Smooth muscle cell (in vitro differentiated cells): Measurements from ENCODE around the gene TNF. TPM values are rescaled to one million over a fixed set of nuclear protein-coding genes. Genes with fewer than 3 reads are reported as not detected.

ENCODE experiments used
- DNase-seq: peaks from one replicate; lab custom pipeline; 2025; ENCODE audit not compliant: unreplicated experiment; lab: John Stamatoyannopoulos, UW
- H2AFZ ChIP-seq: fragments of 200-600 bp; sonication (generic); 2 replicates; pipeline ENCODE4 v1.6.0; 2016; ENCODE audit warnings: antibody characterized with exemption, low read depth, mild to moderate bottlenecking
- H3F3A ChIP-seq: fragments of 200-600 bp; sonication (generic); 2 replicates; pipeline ENCODE4 v1.6.0; 2017; ENCODE audit warnings: antibody characterized with exemption, low read depth
- H3K27ac ChIP-seq: fragments of 200-600 bp; sonication (generic); 2 replicates; pipeline ENCODE4 v1.5.1; 2016; ENCODE audit warnings: low read depth, mild to moderate bottlenecking
- H3K27me3 ChIP-seq: fragments of 200-600 bp; sonication (generic); 2 replicates; pipeline ENCODE4 v1.6.1; 2016; ENCODE audit warnings: low read depth, mild to moderate bottlenecking
- H3K36me3 ChIP-seq: fragments of 200-600 bp; sonication (generic); 2 replicates; pipeline ENCODE4 v1.5.1; 2016; ENCODE audit warnings: low read depth
- H3K4me1 ChIP-seq: fragments of 200-600 bp; sonication (generic); 2 replicates; pipeline ENCODE4 v1.5.1; 2016; ENCODE audit warnings: low read depth
- H3K4me2 ChIP-seq: fragments of 200-600 bp; sonication (generic); 2 replicates; pipeline ENCODE4 v1.6.0; 2016; ENCODE audit warnings: mild to moderate bottlenecking
- H3K4me3 ChIP-seq: fragments of 200-600 bp; sonication (generic); 2 replicates; pipeline ENCODE4 v1.5.1; 2016; ENCODE audit warnings: mild to moderate bottlenecking
- H3K79me2 ChIP-seq: fragments of 200-600 bp; sonication (generic); 2 replicates; pipeline ENCODE4 v1.6.0; 2016; ENCODE audit warnings: low read depth, mild to moderate bottlenecking
- H3K9ac ChIP-seq: fragments of 200-600 bp; sonication (generic); 2 replicates; pipeline ENCODE4 v1.6.0; 2016; ENCODE audit warnings: low read depth
- H3K9me3 ChIP-seq: fragments of 200-600 bp; sonication (generic); replicated peaks from 2 replicates; pipeline ENCODE4 v1.5.1; 2016; ENCODE audit warnings: low read depth
- H4K20me1 ChIP-seq: fragments of 200-600 bp; sonication (generic); 2 replicates; pipeline ENCODE4 v1.6.0; 2016; ENCODE audit warnings: low read depth
- WGBS: methylation state at CpG from one replicate; pipeline ENCODE4 v1.1.7; 2016; ENCODE audit warnings: low lambda C conversion rate; 5-methylcytosine and 5-hydroxymethylcytosine counted together
- polyA plus RNA-seq: library from polyadenylated mRNA; unstranded; fragments of >200 nt; fragmentation: Nextera tagmentation; extraction: Ambion mirVana; gene quantifications from 2 replicates; pipeline ENCODE4 v1.2.1, GENCODE V29; 2016
- total RNA-seq: library from RNA; depleted of rRNA; stranded (reverse); fragments of >200 nt; gene quantifications from 2 replicates; pipeline ENCODE4 v1.2.3, GENCODE V29; 2014
- TF ChIP-seq, protein P1 (sequence below): fragments of 200-600 bp; sonication (generic); IDR thresholded peaks from 2 replicates; pipeline ENCODE4 v1.5.1; 2017; ENCODE audit warnings: borderline replicate concordance, mild to moderate bottlenecking, antibody characterized with exemption; ENCODE audit not compliant: insufficient read depth, poor library complexity, severe bottlenecking

The TNF gene
- total and polyA plus RNA-seq, 2 experiments from 2014 or later = 0.94 to 1.5 TPM

DNA sequence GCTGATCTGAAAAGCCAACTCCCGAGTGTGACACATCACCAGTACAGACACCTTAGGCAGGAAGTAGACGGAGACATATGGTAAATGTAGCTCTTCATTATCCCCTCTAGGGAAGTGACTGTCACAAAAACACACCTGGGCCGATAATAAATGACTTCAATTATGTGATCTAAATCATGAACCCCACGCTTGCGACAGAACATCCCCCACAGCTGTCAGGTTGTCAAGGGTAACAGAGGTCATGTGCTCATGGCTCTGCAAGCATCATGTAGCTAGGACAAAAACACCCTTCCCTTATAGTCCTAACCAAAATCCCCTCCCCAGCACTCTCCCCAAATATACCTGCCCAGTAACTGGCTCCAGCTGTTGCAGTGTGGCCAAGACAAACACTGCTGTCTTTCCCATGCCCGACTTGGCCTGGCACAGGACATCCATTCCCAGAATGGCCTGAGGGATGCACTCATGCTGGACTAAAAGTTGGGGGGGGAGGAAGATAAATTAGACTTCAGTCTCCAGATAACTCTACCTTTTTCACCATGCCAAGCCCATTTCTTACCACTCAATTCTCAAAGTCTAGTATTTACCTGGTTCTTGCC is 36.5 kb upstream of the TNF start:
- Histone ChIP-seq H3K4me3 (peak overlapping the region; percentile 93), H3K27ac (no peak overlapping the region), H3F3A (peaks cover 26% of the 10 kb centered on the region), H3K9me3 (no peaks in the 10 kb centered on the region), H3K4me1 (peaks cover 20% of the 10 kb centered on the region), H3K79me2 (peaks cover 72% of the 10 kb centered on the region), H3K36me3 (peaks cover 16% of the 10 kb centered on the region), H3K4me2 (peak overlapping the region; percentile 99), H3K9ac (peak overlapping the region; percentile 95), H3K27me3 (no peaks in the 10 kb centered on the region), H4K20me1 (peaks cover 75% of the 10 kb centered on the region), H2AFZ (no peak overlapping the region)
- DNase-seq = no peak
- TF ChIP-seq, protein P1, sequence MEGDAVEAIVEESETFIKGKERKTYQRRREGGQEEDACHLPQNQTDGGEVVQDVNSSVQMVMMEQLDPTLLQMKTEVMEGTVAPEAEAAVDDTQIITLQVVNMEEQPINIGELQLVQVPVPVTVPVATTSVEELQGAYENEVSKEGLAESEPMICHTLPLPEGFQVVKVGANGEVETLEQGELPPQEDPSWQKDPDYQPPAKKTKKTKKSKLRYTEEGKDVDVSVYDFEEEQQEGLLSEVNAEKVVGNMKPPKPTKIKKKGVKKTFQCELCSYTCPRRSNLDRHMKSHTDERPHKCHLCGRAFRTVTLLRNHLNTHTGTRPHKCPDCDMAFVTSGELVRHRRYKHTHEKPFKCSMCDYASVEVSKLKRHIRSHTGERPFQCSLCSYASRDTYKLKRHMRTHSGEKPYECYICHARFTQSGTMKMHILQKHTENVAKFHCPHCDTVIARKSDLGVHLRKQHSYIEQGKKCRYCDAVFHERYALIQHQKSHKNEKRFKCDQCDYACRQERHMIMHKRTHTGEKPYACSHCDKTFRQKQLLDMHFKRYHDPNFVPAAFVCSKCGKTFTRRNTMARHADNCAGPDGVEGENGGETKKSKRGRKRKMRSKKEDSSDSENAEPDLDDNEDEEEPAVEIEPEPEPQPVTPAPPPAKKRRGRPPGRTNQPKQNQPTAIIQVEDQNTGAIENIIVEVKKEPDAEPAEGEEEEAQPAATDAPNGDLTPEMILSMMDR = no peak
- 91% methylated on average over 6 of the region's 6 CpGs for WGBS

GRCh38 chr6:31540640-31541039 is 34.7 kb upstream of the TNF start:
- H2AFZ ChIP-seq = no peak overlapping the region
- H4K20me1 ChIP-seq = peaks cover 58% of the 10 kb centered on the region
- peak overlapping the region; percentile 93 for H3K4me3 ChIP-seq
- H3K27me3 ChIP-seq = no peaks in the 10 kb centered on the region
- peaks cover 7% of the 10 kb centered on the region for H3K36me3 ChIP-seq
- H3K9me3 ChIP-seq = no peaks in the 10 kb centered on the region
- H3K4me2 ChIP-seq = peak overlapping the region; percentile 99
- no peak for DNase-seq
- peaks cover 17% of the 10 kb centered on the region for H3F3A ChIP-seq
- peaks cover 68% of the 10 kb centered on the region for H3K79me2 ChIP-seq
- 13% methylated on average over 4 of the region's 4 CpGs for WGBS
- TF ChIP-seq, protein P1 = no peak
- peak overlapping the region; percentile 95 for H3K9ac ChIP-seq
- H3K27ac ChIP-seq = peak overlapping the region; percentile 90
- peaks cover 20% of the 10 kb centered on the region for H3K4me1 ChIP-seq

DNA sequence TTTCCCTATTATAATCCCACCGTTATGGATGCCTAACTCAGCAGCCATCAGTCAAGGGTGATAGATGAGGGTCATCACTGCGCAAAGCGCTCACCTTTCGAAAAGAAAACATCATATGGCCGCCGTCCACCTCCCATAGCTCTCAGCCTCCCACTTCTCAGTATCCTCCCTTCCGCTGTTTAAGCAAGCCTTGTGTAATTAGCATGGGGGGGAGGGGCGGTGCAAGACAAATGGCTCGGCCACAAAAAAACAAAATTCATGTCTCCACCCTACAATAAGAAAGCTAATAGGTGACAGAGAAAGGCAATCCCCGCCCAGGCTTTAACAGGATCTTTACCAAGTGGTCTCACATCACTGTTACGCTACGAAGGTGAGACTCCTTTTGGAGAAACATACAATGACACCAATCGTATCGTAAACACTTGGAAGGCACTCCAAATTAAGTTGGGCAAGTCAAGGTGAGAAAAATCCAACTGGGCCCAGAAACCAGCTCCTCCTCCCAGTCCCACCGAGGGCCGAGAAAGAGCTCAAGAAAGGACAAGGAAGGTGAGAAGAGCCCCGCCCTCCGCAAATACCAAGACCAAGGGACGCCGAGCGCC is 34.2 kb upstream of the TNF start:
- TF ChIP-seq, protein P1 = no peak
- DNase-seq = no peak

More for the DNA sequence above, 34.2 kb upstream of the TNF start:
- H3K27ac ChIP-seq = peak overlapping the region; percentile 90
- peaks cover 17% of the 10 kb centered on the region for H3F3A ChIP-seq
- H3K27me3 ChIP-seq = no peaks in the 10 kb centered on the region
- under 1% methylated on average over 21 of the region's 21 CpGs for WGBS
- H3K9me3 ChIP-seq = no peaks in the 10 kb centered on the region
- H4K20me1 ChIP-seq = peaks cover 53% of the 10 kb centered on the region
- peak overlapping the region; percentile 93 for H3K4me3 ChIP-seq
- H3K79me2 ChIP-seq = peaks cover 63% of the 10 kb centered on the region
- H3K4me2 ChIP-seq = peak overlapping the region; percentile 99
- peak overlapping the region; percentile 95 for H3K9ac ChIP-seq
- H2AFZ ChIP-seq = no peak overlapping the region
- H3K36me3 ChIP-seq = peaks cover 2% of the 10 kb centered on the region
- peaks cover 20% of the 10 kb centered on the region for H3K4me1 ChIP-seq
